Vagina (tissue), 2 donors: ENCODE measurements around the gene TMEM244. TPM values are rescaled to one million over a fixed set of nuclear protein-coding genes. Genes with fewer than 3 reads are reported as not detected.
"Not testable (repeated sequence)": the region's sequence is repeated elsewhere in the genome, so short reads cannot be mapped to it uniquely, and the experiment has no call there.

Experiments
- DNase-seq, 2 donors: peaks; one replicate each; pipeline ENCODE4 v3.0.0-alpha.2; 2017; ENCODE audit errors: extremely low spot score in 2 of 2
- H3K27ac ChIP-seq: fragments of 200-600 bp; sonication (generic); one replicate; pipeline ENCODE4 v1.5.1; 2019
- H3K27me3 ChIP-seq: fragments of 200-600 bp; sonication (generic); one replicate; pipeline ENCODE4 v1.5.1; 2019
- H3K36me3 ChIP-seq, 2 donors: fragments of 200-600 bp; sonication (generic); one replicate each; pipeline ENCODE4 v1.5.1; 2017 to 2019
- H3K4me1 ChIP-seq: fragments of 200-600 bp; sonication (generic); one replicate; pipeline ENCODE4 v1.5.1; 2019
- H3K4me3 ChIP-seq, 2 donors: fragments of 200-600 bp; sonication (generic); 1 replicate in 1 of 2; 2 replicates in 1 of 2; pipeline ENCODE4 v1.5.1; 2016 to 2019
- H3K9me3 ChIP-seq: fragments of 200-600 bp; sonication (generic); one replicate; pipeline ENCODE4 v1.5.1; 2019
- CTCF ChIP-seq, 3 experiments: fragments of 450-650 bp in 2 of 3; fragments of 200-600 bp in 1 of 3; sonication (generic) in 1 of 3; IDR thresholded peaks; one replicate each; pipeline ENCODE4 v1.5.1; 2017 to 2019; ENCODE audit warnings: antibody characterized with exemption in 3 of 3, mild to moderate bottlenecking in 2 of 3, moderate library complexity in 2 of 3
- POLR2A ChIP-seq, 2 donors: fragments of 450-650 bp; IDR thresholded peaks; one replicate each; pipeline ENCODE4 v1.6.1; 2017; ENCODE audit warnings: antibody characterized with exemption in 2 of 2, mild to moderate bottlenecking in 2 of 2, moderate library complexity in 2 of 2
- POLR2AphosphoS5 ChIP-seq, 2 donors: sonication (generic); formaldehyde crosslinking; IDR thresholded peaks; one replicate each; pipeline ENCODE4 v1.9.0; 2017; ENCODE audit warnings: antibody characterized with exemption in 2 of 2, mild to moderate bottlenecking in 2 of 2, low read depth in 1 of 2; ENCODE audit not compliant: insufficient read depth in 1 of 2
- intact Hi-C: fragments of 100-400 bp; cut with DNase I; formaldehyde crosslinking; loops from one replicate; pipeline ENCODE4 v1.15.1; 2023
- total RNA-seq: library from RNA; depleted of rRNA; stranded (reverse); fragments of >200 nt; gene quantifications from one replicate; pipeline ENCODE4 v1.2.3, GENCODE V29; 2016

Gene TMEM244
- total RNA-seq, 1 donor from 2014 or later, result not detected

GRCh38 chr6:129842137-129842536 lies 19.0 kb downstream of the TMEM244 start:
- intact Hi-C loops, result no loop called here
- no peaks in the 10 kb centered on the region for H3K27me3 ChIP-seq

GRCh38 chr6:129839562-129839961 lies 21.6 kb downstream of the TMEM244 start:
- H3K27me3 ChIP-seq, intact Hi-C loops: not testable (repeated sequence)

More at GRCh38 chr6:129842137-129842536, 19.0 kb downstream of the TMEM244 start:
- no peaks in the 10 kb centered on the region for H3K4me1 ChIP-seq
- H3K4me3 ChIP-seq, result no peak overlapping the region
- H3K36me3 ChIP-seq, result no peaks in the 10 kb centered on the region
- no peak overlapping the region for H3K27ac ChIP-seq
- no peak for DNase-seq
- no peak for TF ChIP-seq CTCF (IDR thresholded peaks at IDR 0.05)
- no peak for TF ChIP-seq POLR2A (IDR thresholded peaks at IDR 0.05)
- no peak for TF ChIP-seq POLR2AphosphoS5 (IDR thresholded peaks at IDR 0.05; ENCODE audit: insufficient read depth in 1 of 2, low read depth in 1 of 2)
- no peaks in the 10 kb centered on the region for H3K9me3 ChIP-seq

GRCh38 chr6:129835691-129836090 lies 25.4 kb downstream of the TMEM244 start:
- intact Hi-C loops, result no loop called here
- TF ChIP-seq POLR2A (IDR thresholded peaks at IDR 0.05) (no peak), POLR2AphosphoS5 (IDR thresholded peaks at IDR 0.05; ENCODE audit: insufficient read depth in 1 of 2, low read depth in 1 of 2) (no peak), CTCF (IDR thresholded peaks at IDR 0.05) (no peak)
- Histone ChIP-seq H3K9me3 (no peaks in the 10 kb centered on the region), H3K4me1 (no peaks in the 10 kb centered on the region), H3K36me3 (no peaks in the 10 kb centered on the region), H3K27ac (no peak overlapping the region), H3K4me3 (no peak overlapping the region), H3K27me3 (no peaks in the 10 kb centered on the region)
- DNase-seq, result no peak

More at GRCh38 chr6:129839562-129839961, 21.6 kb downstream of the TMEM244 start:
- H3K4me3 ChIP-seq, H3K9me3 ChIP-seq, H3K27ac ChIP-seq, DNase-seq, H3K4me1 ChIP-seq, H3K36me3 ChIP-seq: not testable (repeated sequence)

- no peak for DNase-seq
- Histone ChIP-seq H3K27me3 (no peaks in the 10 kb centered on the region), H3K4me3 (no peak overlapping the region), H3K36me3 (no peaks in the 10 kb centered on the region), H3K9me3 (no peaks in the 10 kb centered on the region), H3K27ac (no peak overlapping the region), H3K4me1 (no peaks in the 10 kb centered on the region)
- intact Hi-C loops, result no loop called here
- TF ChIP-seq POLR2AphosphoS5 (IDR thresholded peaks at IDR 0.05; ENCODE audit: insufficient read depth in 1 of 2, low read depth in 1 of 2) (no peak), POLR2A (IDR thresholded peaks at IDR 0.05) (no peak), CTCF (IDR thresholded peaks at IDR 0.05) (no peak)
These were observed 28.8 kb downstream of the TMEM244 start for GRCh38 chr6:129832299-129832698.

GRCh38 chr6:129828229-129828628 lies 32.9 kb downstream of the TMEM244 start:
- Histone ChIP-seq H3K27ac (no peak overlapping the region), H3K4me3 (no peak overlapping the region), H3K36me3 (no peaks in the 10 kb centered on the region), H3K4me1 (no peaks in the 10 kb centered on the region), H3K9me3 (no peaks in the 10 kb centered on the region), H3K27me3 (no peaks in the 10 kb centered on the region)
- no peak for TF ChIP-seq POLR2AphosphoS5 (IDR thresholded peaks at IDR 0.05; ENCODE audit: insufficient read depth in 1 of 2, low read depth in 1 of 2)
- no peak for TF ChIP-seq POLR2A (IDR thresholded peaks at IDR 0.05)
- TF ChIP-seq CTCF (IDR thresholded peaks at IDR 0.05), result no peak
- intact Hi-C loops, result no loop called here
- no peak for DNase-seq

GRCh38 chr6:129818251-129818650 lies 42.9 kb downstream of the TMEM244 start:
- TF ChIP-seq POLR2A (IDR thresholded peaks at IDR 0.05), result no peak
- TF ChIP-seq POLR2AphosphoS5 (IDR thresholded peaks at IDR 0.05; ENCODE audit: insufficient read depth in 1 of 2, low read depth in 1 of 2), result no peak
- TF ChIP-seq CTCF (IDR thresholded peaks at IDR 0.05), result no peak
- intact Hi-C loops, result no loop called here
- H3K4me1 ChIP-seq, result no peaks in the 10 kb centered on the region

More at GRCh38 chr6:129818251-129818650, 42.9 kb downstream of the TMEM244 start:
- Histone ChIP-seq H3K27me3 (no peaks in the 10 kb centered on the region), H3K27ac (no peak overlapping the region), H3K4me3 (no peak overlapping the region), H3K9me3 (no peaks in the 10 kb centered on the region), H3K36me3 (no peaks in the 10 kb centered on the region)
- DNase-seq, result no peak
